HEK293 (cell line): ENCODE measurements around the gene TMEM143.
A peak's percentile ranks its signal among the peaks of the same experiment; 100 is the strongest.

ENCODE experiments used
- ELK4 ChIP-seq: IDR thresholded peaks from 2 replicates; pipeline ENCODE4 v1.6.1; 2011; ENCODE audit warnings: mild to moderate bottlenecking, low read depth, low read length, borderline replicate concordance
- GLIS1 ChIP-seq: fragments of 450-650 bp; formaldehyde crosslinking; IDR thresholded peaks from 2 replicates; pipeline ENCODE4 v1.5.1; 2016; ENCODE audit warnings: missing biosample characterization, missing genetic modification characterization
- GLIS2 ChIP-seq: fragments of 450-650 bp; formaldehyde crosslinking; IDR thresholded peaks from 2 replicates; pipeline ENCODE4 v1.5.1; 2016; ENCODE audit warnings: missing biosample characterization, missing genetic modification characterization
- MZF1 ChIP-seq: fragments of 450-650 bp; formaldehyde crosslinking; IDR thresholded peaks from 2 replicates; pipeline ENCODE4 v1.5.1; 2017; ENCODE audit warnings: missing biosample characterization, missing genetic modification characterization, borderline replicate concordance
- SALL2 ChIP-seq: fragments of 450-650 bp; formaldehyde crosslinking; IDR thresholded peaks from 2 replicates; pipeline ENCODE4 v1.5.0; 2017; ENCODE audit warnings: missing biosample characterization, mild to moderate bottlenecking, missing genetic modification characterization, borderline replicate concordance
- WT1 ChIP-seq: fragments of 450-650 bp; formaldehyde crosslinking; IDR thresholded peaks from 2 replicates; pipeline ENCODE4 v1.5.1; 2016; ENCODE audit warnings: missing biosample characterization, missing genetic modification characterization
- ZBTB10 ChIP-seq: fragments of 450-650 bp; formaldehyde crosslinking; IDR thresholded peaks from 2 replicates; pipeline ENCODE4 v1.5.1; 2016; ENCODE audit warnings: missing biosample characterization, missing genetic modification characterization
- ZBTB11 ChIP-seq: fragments of 450-650 bp; formaldehyde crosslinking; conservative IDR thresholded peaks from 2 replicates; pipeline ENCODE4 v1.5.1; 2016; ENCODE audit warnings: low read depth, missing biosample characterization, missing genetic modification characterization
- ZBTB21 ChIP-seq: fragments of 450-650 bp; formaldehyde crosslinking; IDR thresholded peaks from 2 replicates; pipeline ENCODE4 v1.5.1; 2017; ENCODE audit warnings: missing biosample characterization, missing genetic modification characterization
- ZBTB7A ChIP-seq: fragments of 450-650 bp; formaldehyde crosslinking; IDR thresholded peaks from 2 replicates; pipeline ENCODE4 v1.5.1; 2016; ENCODE audit warnings: low read depth, missing biosample characterization, missing genetic modification characterization
- ZEB2 ChIP-seq: fragments of 450-650 bp; formaldehyde crosslinking; IDR thresholded peaks from 2 replicates; pipeline ENCODE4 v1.5.1; 2016; ENCODE audit warnings: missing biosample characterization, missing genetic modification characterization
- ZFHX2 ChIP-seq: fragments of 450-650 bp; formaldehyde crosslinking; conservative IDR thresholded peaks from 2 replicates; pipeline ENCODE4 v1.5.1; 2016; ENCODE audit warnings: missing biosample characterization, missing genetic modification characterization
- ZIC2 ChIP-seq: fragments of 450-650 bp; formaldehyde crosslinking; IDR thresholded peaks from 2 replicates; pipeline ENCODE4 v1.5.1; 2016; ENCODE audit warnings: missing biosample characterization, missing genetic modification characterization
- ZNF148 ChIP-seq: fragments of 450-650 bp; formaldehyde crosslinking; IDR thresholded peaks from 2 replicates; pipeline ENCODE4 v1.5.0; 2017; ENCODE audit warnings: missing biosample characterization, missing genetic modification characterization, borderline replicate concordance
- ZNF16 ChIP-seq: fragments of 450-650 bp; formaldehyde crosslinking; IDR thresholded peaks from 2 replicates; pipeline ENCODE4 v1.5.1; 2016; ENCODE audit warnings: low read depth, missing biosample characterization, missing genetic modification characterization
- ZNF19 ChIP-seq: fragments of 450-650 bp; formaldehyde crosslinking; IDR thresholded peaks from 2 replicates; pipeline ENCODE4; 2016; ENCODE audit warnings: missing biosample characterization, missing genetic modification characterization, low read depth
- ZNF23 ChIP-seq: fragments of 450-650 bp; formaldehyde crosslinking; IDR thresholded peaks from 2 replicates; pipeline ENCODE4 v1.5.1; 2016; ENCODE audit warnings: missing biosample characterization, missing genetic modification characterization, borderline replicate concordance
- ZNF335 ChIP-seq: fragments of 450-650 bp; formaldehyde crosslinking; conservative IDR thresholded peaks from 2 replicates; pipeline ENCODE4 v1.5.1; 2016; ENCODE audit warnings: missing biosample characterization, missing genetic modification characterization
- ZNF341 ChIP-seq: fragments of 450-650 bp; formaldehyde crosslinking; IDR thresholded peaks from 2 replicates; pipeline ENCODE4; 2016; ENCODE audit warnings: low read depth, missing biosample characterization, missing genetic modification characterization
- ZNF354C ChIP-seq: fragments of 450-650 bp; formaldehyde crosslinking; IDR thresholded peaks from 2 replicates; pipeline ENCODE4 v1.5.1; 2016; ENCODE audit warnings: missing biosample characterization, missing genetic modification characterization, low read depth, borderline replicate concordance
- ZNF391 ChIP-seq: fragments of 450-650 bp; formaldehyde crosslinking; IDR thresholded peaks from 2 replicates; pipeline ENCODE4 v1.5.1; 2016; ENCODE audit warnings: low read depth, missing biosample characterization, missing genetic modification characterization, borderline replicate concordance
- ZNF544 ChIP-seq: fragments of 450-650 bp; formaldehyde crosslinking; IDR thresholded peaks from 2 replicates; pipeline ENCODE4 v1.5.0; 2017; ENCODE audit warnings: missing biosample characterization, missing genetic modification characterization
- ZNF571 ChIP-seq: fragments of 450-650 bp; formaldehyde crosslinking; IDR thresholded peaks from 2 replicates; pipeline ENCODE4 v1.5.0; 2017; ENCODE audit warnings: missing biosample characterization, missing genetic modification characterization
- ZNF580 ChIP-seq: fragments of 450-650 bp; formaldehyde crosslinking; IDR thresholded peaks from 2 replicates; pipeline ENCODE4 v1.5.1; 2016; ENCODE audit warnings: missing biosample characterization, missing genetic modification characterization
- ZNF600 ChIP-seq: fragments of 450-650 bp; formaldehyde crosslinking; IDR thresholded peaks from 2 replicates; pipeline ENCODE4 v1.5.1; 2016; ENCODE audit warnings: missing biosample characterization, missing genetic modification characterization
- ZNF623 ChIP-seq: fragments of 450-650 bp; formaldehyde crosslinking; IDR thresholded peaks from 2 replicates; pipeline ENCODE4 v1.5.1; 2016; ENCODE audit warnings: missing biosample characterization, missing genetic modification characterization
- ZNF629 ChIP-seq: fragments of 450-650 bp; formaldehyde crosslinking; IDR thresholded peaks from 2 replicates; pipeline ENCODE4 v1.5.1; 2017; ENCODE audit warnings: missing biosample characterization, missing genetic modification characterization
- ZNF660 ChIP-seq: fragments of 450-650 bp; IDR thresholded peaks from 2 replicates; pipeline ENCODE4 v1.5.1; 2018; ENCODE audit warnings: missing biosample characterization, mild to moderate bottlenecking, missing genetic modification characterization
- ZNF776 ChIP-seq: fragments of 450-650 bp; formaldehyde crosslinking; IDR thresholded peaks from 2 replicates; pipeline ENCODE4 v1.5.0; 2017; ENCODE audit warnings: missing biosample characterization, missing genetic modification characterization, borderline replicate concordance
- ZSCAN30 ChIP-seq: fragments of 450-650 bp; IDR thresholded peaks from 2 replicates; pipeline ENCODE4 v1.5.1; 2018; ENCODE audit warnings: missing biosample characterization, mild to moderate bottlenecking, missing genetic modification characterization, moderate library complexity

Gene TMEM143

GRCh38 chr19:48290771-48291488 is 72.8 kb downstream of the TMEM143 start (continued):
- TF ChIP-seq ZFHX2 (tag by site-specific recombination) (peak; percentile 42), SALL2 (tag by site-specific recombination) (no peak), ZIC2 (tag by site-specific recombination) (peak; percentile 62), GLIS1 (tag by site-specific recombination) (peak; percentile 45), ZBTB21 (no peak; the same call in 1 of the 2 replicates), ZNF148 (tag by site-specific recombination) (no peak), ZEB2 (tag by site-specific recombination) (peak; percentile 54; the same call in 1 of the 2 replicates), ZNF391 (tag by site-specific recombination) (peak; percentile 6; the same call in 1 of the 2 replicates), ZNF571 (no peak), WT1 (tag by site-specific recombination) (no peak), ELK4 (no peak), ZNF335 (peak; percentile 49), ZNF23 (no peak), ZNF341 (peak; percentile 48), ZBTB11 (tag by site-specific recombination) (peak; percentile 27; the same call in 1 of the 2 replicates), ZNF580 (tag by site-specific recombination) (0 out of 2 replicates have a peak, but pooled peaks have one; percentile 17), ZBTB10 (tag by site-specific recombination) (no peak; the same call in 1 of the 2 replicates), ZNF600 (tag by site-specific recombination) (peak; percentile 93), ZNF19 (tag by site-specific recombination) (no peak), ZNF354C (tag by site-specific recombination) (no peak), ZNF16 (tag by site-specific recombination) (no peak), GLIS2 (tag by site-specific recombination) (peak; percentile 14; the same call in 1 of the 2 replicates), ZBTB7A (tag by site-specific recombination) (no peak), ZSCAN30 (tag by site-specific recombination) (0 out of 2 replicates have a peak, but pooled peaks have one; percentile 83), ZNF660 (tag by site-specific recombination) (peak; percentile 76), ZNF544 (no peak), ZNF776 (tag by site-specific recombination) (no peak), ZNF629 (tag by site-specific recombination) (0 out of 2 replicates have a peak, but pooled peaks have one; percentile 13), MZF1 (tag by site-specific recombination) (no peak), ZNF623 (tag by site-specific recombination) (0 out of 2 replicates have a peak, but pooled peaks have one; percentile 9)
